ENCODE data around the gene LPAR2.

Gene LPAR2

DNA sequence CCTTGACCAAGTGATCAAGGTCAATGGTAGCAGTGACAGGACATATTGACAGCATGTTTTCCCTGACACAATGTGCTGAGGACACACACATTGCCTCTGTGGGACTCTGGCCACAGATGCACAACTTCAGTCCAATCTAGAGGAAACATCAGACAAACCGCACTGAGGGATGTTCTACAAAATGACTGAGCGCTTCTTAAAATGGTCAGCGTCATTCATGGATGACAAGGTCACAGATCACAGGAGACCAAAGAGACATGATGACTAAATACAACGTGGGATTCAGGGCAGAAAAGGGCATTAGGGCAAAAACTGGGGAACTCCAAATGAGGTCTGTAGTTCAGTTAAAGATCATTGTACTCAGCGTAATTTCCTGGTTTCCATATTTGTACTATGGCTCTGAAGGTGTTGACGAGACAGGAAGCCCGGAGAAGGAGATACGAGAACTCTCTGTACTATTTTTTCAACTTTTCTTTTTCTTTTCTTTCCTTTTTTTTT lies 30.2 kb downstream of the LPAR2 start:
- no peak for DNase-seq (ENCODE audit: low read depth)

DNA sequence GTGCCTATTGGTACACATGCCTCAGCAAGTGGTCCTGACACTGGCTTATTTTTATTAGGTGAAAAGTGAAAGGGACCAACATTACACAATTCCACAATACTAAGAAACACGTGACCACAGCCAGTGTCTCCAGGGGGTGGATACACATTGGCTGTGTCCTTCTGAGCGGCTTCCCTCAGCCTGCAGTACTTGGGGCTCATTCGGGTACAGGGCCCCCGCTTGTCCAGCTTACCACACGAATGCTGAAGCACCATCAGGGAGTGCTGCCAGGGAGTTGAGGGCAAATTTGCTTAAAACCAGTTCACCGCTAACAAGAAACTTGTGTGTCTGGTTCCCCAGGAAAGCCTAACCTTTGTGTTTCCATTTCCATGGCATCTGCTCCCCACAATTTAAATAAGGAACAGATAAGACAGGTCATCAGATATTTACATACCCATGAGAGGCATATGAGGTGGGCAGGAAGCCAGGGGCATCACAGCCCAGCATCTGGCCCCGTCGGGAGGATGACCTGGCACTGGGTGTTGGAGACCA lies 32.8 kb downstream of the LPAR2 start:
- no peak for DNase-seq (ENCODE audit: low read depth)

DNA sequence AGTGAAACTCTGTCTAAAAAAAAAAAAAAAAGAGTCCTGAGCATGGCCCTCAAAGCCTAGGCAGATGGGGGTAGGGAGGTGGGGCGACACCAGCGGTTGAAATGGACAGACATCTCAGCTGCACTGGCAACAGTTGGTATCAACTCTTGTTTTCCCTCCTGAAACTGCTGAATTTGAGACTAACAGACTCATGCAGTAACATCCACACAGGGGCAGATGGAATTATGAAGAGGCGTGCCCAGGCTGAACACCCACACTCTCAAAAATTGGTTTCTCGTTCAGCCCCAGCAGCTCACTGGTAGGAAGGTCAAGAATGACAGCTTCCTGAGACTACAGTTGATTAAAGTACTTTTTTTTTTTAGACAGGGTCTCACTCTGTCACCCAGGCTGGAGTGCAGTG lies 33.6 kb downstream of the LPAR2 start:
- DNase-seq (ENCODE audit: low read depth): no peak

DNA sequence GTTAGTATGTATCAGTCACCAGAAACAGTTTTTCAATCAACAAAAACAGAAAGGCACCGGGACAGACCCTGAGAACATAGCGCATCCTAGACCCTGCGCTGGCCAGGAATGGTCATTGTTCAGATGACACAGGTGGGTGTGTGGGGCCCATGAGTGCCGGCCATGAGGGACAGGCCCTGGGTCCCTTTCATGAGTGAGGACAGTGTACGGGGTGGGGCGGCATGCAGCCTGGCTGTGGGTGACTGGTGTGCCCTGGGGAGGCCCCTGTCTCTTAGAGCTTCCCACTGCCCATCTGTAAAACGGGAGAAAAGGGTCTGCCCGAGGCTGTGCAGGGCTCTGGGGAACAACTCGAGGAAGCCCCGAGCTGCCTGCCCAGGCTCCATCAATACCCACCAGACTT lies 35.3 kb downstream of the LPAR2 start:
- no peak for DNase-seq (ENCODE audit: low read depth)

DNA sequence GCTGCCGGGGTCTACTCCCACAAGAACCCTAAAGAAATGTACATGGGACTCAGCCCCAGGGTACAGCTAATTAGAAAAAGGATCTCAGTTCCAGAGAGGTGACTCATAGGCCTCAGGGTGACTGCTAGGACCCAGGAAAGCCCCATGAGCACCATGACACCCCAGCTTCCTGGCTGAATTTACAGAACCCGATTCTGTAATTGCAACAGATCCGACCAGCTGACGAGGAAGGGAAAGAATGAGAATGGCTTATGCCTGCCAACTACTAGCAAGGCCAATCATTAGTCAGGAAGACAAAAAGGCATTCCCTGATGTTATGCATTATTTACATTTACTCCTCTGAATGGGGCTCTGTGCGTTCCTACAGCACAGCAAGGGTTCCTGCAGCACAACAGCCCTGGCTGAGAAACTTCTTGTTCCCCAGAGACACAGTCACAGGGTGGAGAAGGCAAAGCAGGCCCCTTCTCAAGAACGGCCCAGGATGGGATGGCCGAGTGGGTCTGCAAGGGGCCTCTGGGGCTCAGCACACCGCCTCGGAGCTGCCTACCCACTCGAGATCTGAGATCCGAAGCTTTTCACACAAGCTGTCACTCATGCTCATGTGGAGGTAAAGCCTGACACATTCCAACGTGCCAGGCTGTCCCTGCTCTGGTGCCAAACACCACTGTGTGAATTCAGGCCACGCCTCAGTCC lies 36.7 kb downstream of the LPAR2 start:
- no peak for DNase-seq (ENCODE audit: low read depth)

DNA sequence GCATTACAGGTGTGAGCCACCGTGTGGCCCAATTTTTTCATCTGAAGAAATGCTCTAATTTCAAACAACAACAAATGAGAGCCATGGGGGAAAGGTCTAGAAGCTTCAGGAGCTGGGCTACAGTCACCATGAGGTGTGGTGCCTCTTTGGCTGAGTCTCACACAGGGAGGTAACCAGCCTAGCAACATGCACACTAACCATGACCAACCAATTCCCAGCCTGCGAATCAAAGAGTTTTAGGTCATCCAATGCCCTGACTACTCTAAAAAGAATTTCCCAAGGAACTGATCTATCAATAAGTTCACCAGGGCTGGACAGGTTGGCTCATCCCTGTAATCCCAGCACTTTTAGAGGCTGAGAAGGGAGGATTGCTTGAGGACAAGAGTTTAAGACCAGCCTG lies 39.5 kb downstream of the LPAR2 start:
- DNase-seq (ENCODE audit: low read depth): no peak

DNA sequence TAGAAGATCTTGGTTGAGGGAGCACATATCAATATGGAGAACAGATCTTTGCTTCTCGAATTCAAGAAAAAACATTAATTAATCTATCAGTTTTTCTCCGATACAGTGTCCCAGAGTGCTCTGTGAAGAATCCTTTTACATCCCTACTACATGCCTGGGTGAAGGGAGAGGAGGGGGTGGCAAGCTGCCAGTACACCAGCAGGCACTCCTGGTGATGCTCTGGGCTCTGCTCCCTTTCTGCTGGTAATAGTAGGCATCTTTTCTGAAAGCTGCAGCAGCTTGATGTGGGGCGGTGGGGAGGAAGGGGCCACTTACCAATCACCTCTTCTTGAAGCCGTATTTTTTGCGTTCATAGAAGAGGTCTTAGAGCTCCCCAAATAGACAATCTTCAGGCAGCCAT lies 40.2 kb downstream of the LPAR2 start:
- DNase-seq (ENCODE audit: low read depth): no peak

DNA sequence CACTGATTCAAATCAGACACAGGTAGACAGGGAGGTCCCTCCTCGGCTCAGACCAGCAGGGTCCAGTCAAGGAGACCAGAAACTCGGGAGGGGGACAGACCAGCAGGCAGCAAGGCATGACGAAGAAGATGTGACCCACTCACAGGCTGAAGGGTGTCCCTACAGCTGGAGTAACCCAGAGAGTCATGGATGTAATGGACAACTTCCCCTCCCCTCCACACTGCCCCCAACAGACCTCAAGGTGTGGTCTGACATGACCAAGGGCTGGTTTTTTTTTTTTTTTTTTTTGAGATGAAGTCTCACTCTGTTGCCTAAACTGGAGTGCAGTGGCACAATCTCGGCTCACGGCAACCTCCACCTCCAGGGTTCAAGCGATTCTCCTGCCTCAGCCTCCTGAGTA lies 43.7 kb downstream of the LPAR2 start:
- DNase-seq (ENCODE audit: low read depth): no peak

DNA sequence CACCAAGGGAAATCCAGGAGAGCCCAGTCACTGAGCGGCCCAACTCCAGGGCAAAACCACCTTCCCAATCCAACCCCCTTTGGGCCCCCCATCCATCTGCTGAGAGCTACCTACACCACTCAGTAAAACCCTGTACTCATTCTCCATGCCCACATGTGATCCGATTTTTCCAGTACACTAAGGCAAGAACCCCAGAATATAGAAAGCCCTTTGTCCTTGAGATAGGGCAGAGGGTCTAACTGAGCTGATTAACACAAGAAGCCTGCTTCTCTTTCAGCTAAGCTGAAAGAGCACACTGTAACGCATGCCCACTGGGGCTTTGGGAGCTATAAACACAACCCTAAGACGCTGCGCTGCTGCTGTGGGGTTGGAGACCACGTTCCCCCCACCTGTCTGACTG lies 45.5 kb downstream of the LPAR2 start:
- DNase-seq (ENCODE audit: low read depth): no peak

DNA sequence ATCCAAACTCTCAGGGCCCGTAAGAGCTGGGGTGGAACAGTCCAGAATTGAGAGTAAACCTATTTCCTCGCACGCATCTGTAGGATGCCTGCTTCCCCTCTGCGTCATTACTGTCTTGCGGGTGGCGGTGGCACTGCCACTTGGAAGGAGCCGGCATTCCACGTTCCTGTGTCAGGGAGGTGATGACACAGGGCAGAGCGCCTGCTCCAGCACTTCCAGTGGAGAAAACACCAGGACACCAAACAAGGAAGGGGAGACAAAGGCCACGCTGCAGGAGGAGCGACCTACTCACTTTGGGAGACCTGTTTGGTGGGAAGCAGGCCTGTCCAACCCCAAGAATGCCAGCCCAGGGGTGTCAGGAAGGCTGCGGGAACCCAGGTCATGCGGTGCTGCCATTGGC lies 46.6 kb downstream of the LPAR2 start:
- DNase-seq (ENCODE audit: low read depth): no peak

DNA sequence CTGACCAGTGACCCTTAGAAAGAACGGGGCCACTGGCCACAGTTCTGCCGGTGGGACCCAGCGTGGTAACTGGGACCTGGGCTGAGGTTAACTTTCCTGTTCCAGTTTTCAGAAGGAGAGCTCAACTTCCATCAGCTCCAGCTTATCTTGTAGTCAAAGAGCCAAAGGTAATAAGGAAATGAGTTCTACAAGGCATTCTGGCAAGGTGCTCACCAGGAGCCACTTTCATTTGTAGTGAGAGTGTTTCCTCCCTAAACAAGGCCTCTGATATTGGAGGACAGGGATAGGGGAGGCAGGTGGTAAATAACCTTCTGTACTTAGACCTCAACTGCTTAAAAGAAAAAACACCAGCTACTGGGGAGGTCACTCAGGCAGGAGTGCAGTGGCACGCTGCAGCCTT lies 47.6 kb downstream of the LPAR2 start:
- DNase-seq (ENCODE audit: low read depth): no peak

DNA sequence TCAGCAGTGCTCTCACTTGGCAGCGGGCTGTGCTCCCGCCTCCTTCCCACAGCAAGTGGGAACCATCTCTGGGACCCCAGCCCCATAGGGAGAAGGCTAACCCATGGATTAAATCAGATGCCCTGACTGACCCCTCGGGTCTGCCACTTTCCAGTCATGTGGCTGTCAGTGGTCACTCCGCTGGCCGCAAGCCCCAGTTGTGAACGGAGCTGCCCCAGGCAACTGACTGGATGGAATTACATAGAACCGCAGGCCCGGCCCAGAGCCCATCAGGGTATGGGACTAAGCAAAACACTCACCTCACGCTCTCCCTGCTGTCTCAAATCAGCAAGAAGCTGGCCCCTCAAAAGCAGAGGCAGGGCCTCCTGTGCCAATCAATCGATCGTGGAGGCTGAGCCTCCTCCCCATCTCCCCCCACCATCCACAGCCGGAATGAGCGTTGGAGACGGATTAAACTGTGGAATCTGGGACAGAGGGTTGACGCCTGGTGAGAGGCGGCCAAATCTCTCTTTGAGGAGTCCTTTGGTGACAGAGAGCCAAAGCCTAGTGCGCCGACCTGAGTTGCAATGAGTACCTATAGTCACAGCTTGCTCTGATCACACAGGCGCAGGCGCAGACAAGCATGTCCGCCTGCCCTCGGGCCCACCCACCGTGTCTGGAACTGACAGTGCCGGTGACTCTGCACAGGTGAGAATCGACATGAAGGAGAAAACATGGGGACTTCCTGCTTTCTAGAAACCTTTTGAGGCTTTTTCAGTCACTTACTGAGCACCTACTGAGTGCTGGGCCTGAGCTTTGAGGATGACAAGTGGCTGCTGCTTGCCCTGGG lies 48.3 kb downstream of the LPAR2 start:
- DNase-seq (ENCODE audit: low read depth): no peak

DNA sequence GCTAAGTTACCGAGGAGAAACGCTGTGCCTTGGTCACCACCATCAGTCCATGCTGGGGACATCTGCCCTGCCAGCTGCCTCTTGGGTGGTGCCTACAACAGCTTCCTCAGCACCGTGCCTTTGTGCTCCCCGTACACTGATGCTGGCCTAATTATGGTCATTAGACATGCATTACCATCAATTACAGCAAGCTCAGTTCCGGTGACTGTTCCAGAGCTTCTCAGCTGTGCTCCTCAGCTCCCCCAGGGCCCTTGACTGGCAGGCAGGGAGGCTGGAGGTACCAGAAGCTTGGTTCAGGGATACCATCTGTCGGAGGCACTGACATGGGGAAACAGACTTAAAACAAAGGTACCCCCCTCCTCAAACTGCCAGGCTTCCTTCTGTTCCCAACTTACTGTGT lies 49.8 kb downstream of the LPAR2 start:
- DNase-seq (ENCODE audit: low read depth): no peak

DNA sequence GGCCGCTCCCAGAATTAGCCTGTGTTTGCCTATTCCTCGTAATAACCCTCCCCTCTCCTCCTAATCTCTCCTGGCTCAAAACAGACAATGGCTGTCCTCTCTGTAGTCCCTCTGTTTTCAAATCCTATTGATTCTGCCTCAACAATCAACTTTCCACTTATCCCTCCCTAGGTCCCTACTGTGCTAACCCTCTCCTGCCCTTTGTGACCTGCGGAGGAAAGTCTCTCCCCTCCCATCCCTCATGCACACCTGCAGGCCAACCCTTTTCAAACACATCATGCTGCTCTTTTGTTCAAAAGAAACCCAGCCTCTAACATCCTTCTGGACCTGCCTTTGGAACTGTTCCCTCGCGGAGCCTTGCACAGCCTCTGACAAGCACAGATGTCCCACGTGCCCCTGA lies 52.6 kb downstream of the LPAR2 start:
- DNase-seq (ENCODE audit: low read depth): no peak

Measured in stimulated activated CD8-positive, alpha-beta memory T cell treated with anti-CD3 and anti-CD28 coated beads, Interleukin-7, amount 100 ng/mL, for 24 hours (primary cell).